Measurements from ENCODE around the gene DGKE. TPM values are rescaled to one million over a fixed set of nuclear protein-coding genes. Genes with fewer than 3 reads are reported as not detected.
A peak's percentile ranks its signal among the peaks of the same experiment; 100 is the strongest.

The DGKE gene
- total RNA-seq, 1 experiment from 2014 or later: 4.4 TPM

- DNase-seq (ENCODE audit: low spot score): peak; percentile 91
These were observed 80.1 kb downstream of the DGKE start, which contains the start of gene TRIM25 for GRCh38 chr17:56913867-56914580. TRIM25 (minus strand) TSS chr17:56914049; CDS start chr17:56913988, 61 bp downstream.

GRCh38 chr17:56914581-56915273, 80.8 kb downstream of the DGKE start:
- DNase-seq (ENCODE audit: low spot score): peak; percentile 44

GRCh38 chr17:56917559-56918296, 83.8 kb downstream of the DGKE start:
- no peak for DNase-seq (ENCODE audit: low spot score)

GRCh38 chr17:56918916-56919315, 85.0 kb downstream of the DGKE start:
- no peak for DNase-seq (ENCODE audit: low spot score)

Small RNAs within 50 kb of the gene (small RNA-seq; reads per million reads assigned to genes)
- gene AC015912.2: not detected
- gene RNU6-1158P: not detected

Other genes starting within 250 kb of the DGKE start
- gene NOG, start 240.5 kb upstream of the DGKE start, total RNA-seq (2014; rRNA removed; shearing (Covaris generic)): not detected in 2 replicates
- gene C17orf67, start 231 bp upstream of the DGKE start, total RNA-seq (2014; rRNA removed; shearing (Covaris generic)): 0.81 and 1.7 TPM in 2 replicates
- gene TRIM25, start 79.9 kb downstream of the DGKE start, total RNA-seq (2014; rRNA removed; shearing (Covaris generic)): 29.8 and 38.4 TPM in 2 replicates
- 11.5 and 14.6 TPM in 2 replicates for gene COIL, start 126.9 kb downstream of the DGKE start, total RNA-seq (2014; rRNA removed; shearing (Covaris generic))
- 4.8 and 6.4 TPM in 2 replicates for gene SCPEP1, start 144.0 kb downstream of the DGKE start, total RNA-seq (2014; rRNA removed; shearing (Covaris generic))